PC-3 (cell line): ENCODE results near the gene ERGIC1. TPM values are rescaled to one million over a fixed set of nuclear protein-coding genes. Genes with fewer than 3 reads are reported as not detected.

Experiments used
- ATAC-seq: fragments of 200-7000 bp; cut with Tn5 transposase; 2 replicates; pipeline ENCODE4 v1.9.1; 2020; ENCODE audit warnings: mild to moderate bottlenecking, moderate library complexity
- BruUV-seq: library from RNA; stranded (reverse); fragments of 400-500 nt; replicated peaks from 2 replicates; lab custom pipeline; 2021; lab: Mats Ljungman, UMichigan
- CTCF ChIA-PET: fragments of 300-600 bp; sonication (Branson Sonifier 250); formaldehyde crosslinking; loops from one replicate; lab custom pipeline; 2022; ENCODE audit warnings: antibody characterized with exemption; lab: Charles Lee
- POLR2A ChIA-PET: fragments of 300-600 bp; sonication (Branson Sonifier 250); formaldehyde crosslinking; loops from one replicate; lab custom pipeline; 2022; ENCODE audit warnings: antibody characterized with exemption; ENCODE audit not compliant: unreplicated experiment; lab: Charles Lee
- DNase-seq: peaks from one replicate; pipeline ENCODE4 v3.0.0-alpha.2; 2015
- H2AFZ ChIP-seq: fragments of 300-600 bp; sonication (generic); 2 replicates; pipeline ENCODE4 v1.6.0; 2016; ENCODE audit warnings: antibody characterized with exemption, low read length
- H3F3A ChIP-seq: fragments of 300-600 bp; sonication (generic); one replicate; pipeline ENCODE4 v1.6.0; 2017; ENCODE audit warnings: antibody characterized with exemption, low read length, control low read depth, mild to moderate bottlenecking; ENCODE audit not compliant: unreplicated experiment
- H3K27ac ChIP-seq: fragments of 300-600 bp; sonication (generic); 2 replicates; pipeline ENCODE4 v1.5.1; 2016; ENCODE audit warnings: mild to moderate bottlenecking, low read length
- H3K27me3 ChIP-seq: fragments of 300-600 bp; sonication (generic); 2 replicates; pipeline ENCODE4 v1.6.1; 2016; ENCODE audit warnings: low read length, mixed read lengths
- H3K36me3 ChIP-seq: fragments of 300-600 bp; sonication (generic); 2 replicates; pipeline ENCODE4 v1.6.1; 2016; ENCODE audit warnings: low read depth, mixed run types, low read length, mixed read lengths
- H3K4me1 ChIP-seq: fragments of 300-600 bp; sonication (generic); 2 replicates; pipeline ENCODE4 v1.5.1; 2016; ENCODE audit warnings: low read length; ENCODE audit not compliant: insufficient read depth
- H3K4me2 ChIP-seq: fragments of 300-600 bp; sonication (generic); 2 replicates; pipeline ENCODE4 v1.6.0; 2016; ENCODE audit warnings: low read length
- H3K4me3 ChIP-seq: fragments of 300-600 bp; sonication (generic); 2 replicates; pipeline ENCODE4 v1.5.1; 2016; ENCODE audit warnings: mild to moderate bottlenecking, low read length, mixed read lengths
- H3K79me2 ChIP-seq: fragments of 300-600 bp; sonication (generic); 2 replicates; pipeline ENCODE4 v1.6.1; 2017; ENCODE audit warnings: low read length, mixed read lengths
- H3K9ac ChIP-seq: fragments of 300-600 bp; sonication (generic); 2 replicates; pipeline ENCODE4 v1.6.0; 2016; ENCODE audit warnings: mild to moderate bottlenecking, low read length
- H3K9me2 ChIP-seq: fragments of 300-600 bp; sonication (generic); replicated peaks from 2 replicates; pipeline ENCODE4 v1.6.1; 2016; ENCODE audit warnings: mixed run types, low read length, mixed read lengths
- H3K9me3 ChIP-seq: fragments of 300-600 bp; sonication (generic); 2 replicates; pipeline ENCODE4 v1.6.1; 2016; ENCODE audit warnings: low read length, mixed read lengths
- H4K20me1 ChIP-seq: fragments of 300-600 bp; sonication (generic); 2 replicates; pipeline ENCODE4 v1.6.1; 2016; ENCODE audit warnings: low read length, mixed read lengths
- CTCF ChIP-seq: fragments of 300-600 bp; sonication (generic); conservative IDR thresholded peaks from 2 replicates; pipeline ENCODE4 v1.5.1; 2017; ENCODE audit warnings: antibody characterized with exemption, low read depth, mild to moderate bottlenecking, low read length
- EZH2 ChIP-seq: fragments of 300-600 bp; sonication (generic); IDR thresholded peaks from one replicate; pipeline ENCODE4 v1.6.1; 2017; ENCODE audit warnings: antibody characterized with exemption, mild to moderate bottlenecking, low read length; ENCODE audit not compliant: unreplicated experiment
- EZH2phosphoT487 ChIP-seq: fragments of 300-600 bp; sonication (generic); IDR thresholded peaks from 2 replicates; pipeline ENCODE4 v1.6.1; 2018; ENCODE audit warnings: mild to moderate bottlenecking, antibody characterized with exemption, low read length, borderline replicate concordance
- intact Hi-C: fragments of 100-400 bp; cut with micrococcal nuclease; formaldehyde crosslinking; loops from 2 replicates; pipeline ENCODE4 v1.9.0; 2023
- total RNA-seq: library from RNA; depleted of rRNA; stranded (reverse); fragments of >200 nt; gene quantifications from 2 replicates; pipeline ENCODE4 v1.2.3, GENCODE V29; 2014

Gene ERGIC1
- total RNA-seq, 1 experiment from 2014 or later, result 148 TPM

GRCh38 chr5:172843825-172844576 lies 9.9 kb downstream of the ERGIC1 start:
- Histone ChIP-seq H3K4me1 (no peaks in the 10 kb centered on the region), H3K9me2 (no peaks in the 10 kb centered on the region), H3K9ac (no peak overlapping the region), H3K36me3 (peaks cover 6% of the 10 kb centered on the region), H3K9me3 (no peaks in the 10 kb centered on the region), H4K20me1 (peaks cover 3% of the 10 kb centered on the region; the same call in 1 of the 2 replicates), H3K27me3 (no peaks in the 10 kb centered on the region), H3K4me2 (no peak overlapping the region), H3K79me2 (peaks cover 96% of the 10 kb centered on the region), H3K27ac (no peak overlapping the region), H2AFZ (no peak overlapping the region), H3K4me3 (no peak overlapping the region), H3F3A (no peaks in the 10 kb centered on the region)
- TF ChIP-seq EZH2, result no peak
- TF ChIP-seq CTCF, result 0 out of 2 replicates have a peak, but pooled peaks have one; percentile 22
- ATAC-seq, result no peak
- DNase-seq, result no peak
- no TSS peak for BruUV-seq
- POLR2A ChIA-PET, result no interaction called here
- intact Hi-C loops, result no loop called here
- CTCF ChIA-PET, result no interaction called here

- no peak overlapping the region for H3K9ac ChIP-seq
- H4K20me1 ChIP-seq, result peaks cover 3% of the 10 kb centered on the region; the same call in 1 of the 2 replicates
- intact Hi-C loops, result no loop called here
- H3K4me3 ChIP-seq, result no peak overlapping the region
- H3F3A ChIP-seq, result no peaks in the 10 kb centered on the region
- ChIA-PET POLR2A (no interaction called here), CTCF (no interaction called here)
- H2AFZ ChIP-seq, result no peak overlapping the region
- 0 out of 2 replicates have a peak, but pooled peaks cover 2% of the 10 kb centered on the region for H3K4me1 ChIP-seq
- H3K79me2 ChIP-seq, result peaks cover 98% of the 10 kb centered on the region
- no peak overlapping the region for H3K4me2 ChIP-seq
- DNase-seq (no peak), ATAC-seq (no peak)
- H3K9me2 ChIP-seq, result no peaks in the 10 kb centered on the region
- no TSS peak for BruUV-seq
- H3K27ac ChIP-seq, result no peak overlapping the region
- H3K9me3 ChIP-seq, result no peaks in the 10 kb centered on the region
- H3K36me3 ChIP-seq, result peaks cover 6% of the 10 kb centered on the region
- H3K27me3 ChIP-seq, result no peaks in the 10 kb centered on the region
- TF ChIP-seq EZH2phosphoT487, result no peak
- TF ChIP-seq CTCF, result no peak
- no peak for TF ChIP-seq EZH2
These were observed 10.5 kb downstream of the ERGIC1 start for GRCh38 chr5:172844577-172844838.

GRCh38 chr5:172845154-172845553 lies 11.1 kb downstream of the ERGIC1 start:
- intact Hi-C loops, result no loop called here
- Histone ChIP-seq H3K36me3 (peaks cover 6% of the 10 kb centered on the region), H3K9me3 (no peaks in the 10 kb centered on the region), H3K27me3 (no peaks in the 10 kb centered on the region), H3K79me2 (peaks cover 95% of the 10 kb centered on the region), H3K27ac (no peak overlapping the region), H4K20me1 (peaks cover 3% of the 10 kb centered on the region; the same call in 1 of the 2 replicates), H3K9ac (no peak overlapping the region), H3K9me2 (no peaks in the 10 kb centered on the region), H3K4me2 (no peak overlapping the region), H3K4me1 (0 out of 2 replicates have a peak, but pooled peaks cover 7% of the 10 kb centered on the region), H3K4me3 (no peak overlapping the region), H2AFZ (no peak overlapping the region), H3F3A (no peaks in the 10 kb centered on the region)
- ATAC-seq (no peak), DNase-seq (no peak)
- CTCF ChIA-PET, result no interaction called here
- no peak for TF ChIP-seq CTCF
- TF ChIP-seq EZH2, result no peak
- no peak for TF ChIP-seq EZH2phosphoT487
- POLR2A ChIA-PET, result no interaction called here
- no TSS peak for BruUV-seq
